Lung (tissue), 12 donors: ENCODE measurements around the gene LCMT2. TPM values are rescaled to one million over a fixed set of nuclear protein-coding genes. Genes with fewer than 3 reads are reported as not detected.

Source experiments
- ATAC-seq: fragments of 200-7000 bp; cut with Tn5 transposase; one replicate; pipeline ENCODE4 v1.9.1; 2020; ENCODE audit warnings: moderate number of reproducible peaks; ENCODE audit not compliant: insufficient read depth, low FRiP score
- DNase-seq, 3 donors: peaks; one replicate each; pipeline ENCODE4 v3.0.0-alpha.2; 2013 to 2017
- H3K27ac ChIP-seq, 2 donors: one replicate each; pipeline ENCODE4 v1.5.1; 2013; ENCODE audit warnings: mild to moderate bottlenecking in 2 of 2, moderate library complexity in 2 of 2, control low read depth in 1 of 2, inconsistent platforms in 1 of 2, low read depth in 1 of 2, low read length in 1 of 2
- H3K27me3 ChIP-seq, 3 donors: one replicate each; pipeline ENCODE4 v1.5.1; 2013; ENCODE audit warnings: low read length in 2 of 3; ENCODE audit not compliant: control insufficient read depth in 3 of 3, insufficient read depth in 3 of 3
- H3K36me3 ChIP-seq, 4 donors: one replicate each; pipeline ENCODE4 v1.5.1; 2013; ENCODE audit warnings: low read length in 4 of 4, mild to moderate bottlenecking in 1 of 4, moderate library complexity in 1 of 4; ENCODE audit not compliant: control insufficient read depth in 4 of 4, insufficient read depth in 4 of 4
- H3K4me1 ChIP-seq, 5 donors: one replicate each; pipeline ENCODE4 v1.5.1; 2013; ENCODE audit warnings: low read length in 5 of 5, mild to moderate bottlenecking in 2 of 5, moderate library complexity in 1 of 5; ENCODE audit not compliant: control insufficient read depth in 5 of 5, insufficient read depth in 5 of 5
- H3K4me3 ChIP-seq: one replicate; pipeline ENCODE4 v1.5.1; 2013; ENCODE audit warnings: mild to moderate bottlenecking, control low read depth, moderate library complexity
- H3K9ac ChIP-seq, 2 donors: one replicate each; pipeline ENCODE4 v1.5.1; 2013; ENCODE audit warnings: low read length in 2 of 2, control low read depth in 1 of 2; ENCODE audit not compliant: insufficient read depth in 1 of 2
- H3K9me3 ChIP-seq, 4 donors: one replicate each; pipeline ENCODE4 v1.5.1; 2013; ENCODE audit warnings: low read length in 3 of 4, mild to moderate bottlenecking in 1 of 4, moderate library complexity in 1 of 4; ENCODE audit not compliant: control insufficient read depth in 4 of 4, insufficient read depth in 3 of 4
- WGBS, 2 donors: extraction: QIAGEN DNeasy Blood & Tissue Kit; methylation state at CpG; one replicate each; pipeline ENCODE4 v1.1.7; 2013; 5-methylcytosine and 5-hydroxymethylcytosine counted together
- polyA plus RNA-seq, 2 donors: library from polyadenylated mRNA; stranded (reverse); fragments of 200-250 nt; gene quantifications; one replicate each; pipeline ENCODE4 v1.2.1, GENCODE V29; 2013
- total RNA-seq, 2 donors: library from RNA; depleted of rRNA in 1 of 2; stranded (reverse); fragments of >200 nt in 1 of 2; gene quantifications; one replicate each; pipeline ENCODE4 v1.2.1, GENCODE V29; 2014 to 2021
- TF ChIP-seq, protein P1 (sequence below): IDR thresholded peaks from 2 replicates; pipeline ENCODE4 v1.5.1; 2012; ENCODE audit warnings: mild to moderate bottlenecking; ENCODE audit errors: control extremely low read depth, extremely low read depth
- donor health status: control.
- donor health status: control.
- donor health status: Bipolar disorder and iron deficiency.
- donor health status: healthy.
- donor health status: DM: yes; HTN: yes; CAD: no.

The LCMT2 gene
- total and polyA plus RNA-seq, 4 donors, result 3.3 to 10.6 (median 4.4) TPM

DNA sequence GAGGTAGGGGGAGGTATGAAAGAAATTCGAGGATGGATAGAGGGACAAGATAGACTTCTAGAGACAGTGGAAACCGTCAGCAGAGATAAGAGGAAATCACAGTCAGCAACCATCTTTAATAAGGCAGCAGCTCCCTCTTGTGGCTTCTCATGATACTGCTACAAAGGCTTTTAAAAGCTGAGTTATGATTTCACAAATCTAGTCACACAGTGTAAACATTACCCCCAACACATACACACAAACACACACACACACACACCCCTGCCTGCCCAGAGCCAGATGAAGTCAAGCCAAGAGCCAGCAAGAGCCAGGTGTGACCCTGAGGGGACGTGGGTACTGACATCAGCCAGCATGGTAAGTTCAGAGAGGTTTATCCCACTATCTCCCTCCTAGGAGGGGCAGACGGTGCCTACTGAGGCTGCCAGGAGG lies 44.8 kb downstream of the LCMT2 start:
- no peak overlapping the region for H3K4me3 ChIP-seq
- no peaks in the 10 kb centered on the region for H3K27me3 ChIP-seq
- WGBS, 2 donors, result 12 to 15% methylated on average over 4 of the region's 4 CpGs
- no peaks in the 10 kb centered on the region for H3K36me3 ChIP-seq
- H3K27ac ChIP-seq, result no peak overlapping the region
- no peak overlapping the region for H3K9ac ChIP-seq
- ATAC-seq (peak; percentile 86), DNase-seq (peak; percentile 44 to 68 (median 66))
- H3K9me3 ChIP-seq, result no peaks in the 10 kb centered on the region
- TF ChIP-seq, protein P1, sequence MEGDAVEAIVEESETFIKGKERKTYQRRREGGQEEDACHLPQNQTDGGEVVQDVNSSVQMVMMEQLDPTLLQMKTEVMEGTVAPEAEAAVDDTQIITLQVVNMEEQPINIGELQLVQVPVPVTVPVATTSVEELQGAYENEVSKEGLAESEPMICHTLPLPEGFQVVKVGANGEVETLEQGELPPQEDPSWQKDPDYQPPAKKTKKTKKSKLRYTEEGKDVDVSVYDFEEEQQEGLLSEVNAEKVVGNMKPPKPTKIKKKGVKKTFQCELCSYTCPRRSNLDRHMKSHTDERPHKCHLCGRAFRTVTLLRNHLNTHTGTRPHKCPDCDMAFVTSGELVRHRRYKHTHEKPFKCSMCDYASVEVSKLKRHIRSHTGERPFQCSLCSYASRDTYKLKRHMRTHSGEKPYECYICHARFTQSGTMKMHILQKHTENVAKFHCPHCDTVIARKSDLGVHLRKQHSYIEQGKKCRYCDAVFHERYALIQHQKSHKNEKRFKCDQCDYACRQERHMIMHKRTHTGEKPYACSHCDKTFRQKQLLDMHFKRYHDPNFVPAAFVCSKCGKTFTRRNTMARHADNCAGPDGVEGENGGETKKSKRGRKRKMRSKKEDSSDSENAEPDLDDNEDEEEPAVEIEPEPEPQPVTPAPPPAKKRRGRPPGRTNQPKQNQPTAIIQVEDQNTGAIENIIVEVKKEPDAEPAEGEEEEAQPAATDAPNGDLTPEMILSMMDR, result peak; percentile 83
- no peaks in the 10 kb centered on the region for H3K4me1 ChIP-seq

DNA sequence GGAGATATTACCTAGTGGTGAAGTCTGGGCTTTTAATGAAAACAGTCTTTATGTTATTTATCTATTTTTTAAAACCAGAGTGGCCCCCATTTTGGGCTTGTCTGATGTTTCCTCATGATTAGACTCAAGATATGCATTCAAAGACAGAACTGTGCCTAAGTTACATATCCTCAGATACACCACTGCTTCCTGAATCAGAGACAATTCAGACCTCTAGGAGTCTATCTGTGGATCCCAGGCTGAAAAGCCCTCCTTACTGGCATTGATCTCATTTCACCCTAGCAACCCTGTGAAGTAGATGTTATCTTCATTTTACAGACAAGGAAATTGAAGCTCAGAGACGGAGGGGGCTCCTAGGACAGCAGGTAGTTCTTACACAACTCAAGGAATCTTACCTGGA lies 46.8 kb downstream of the LCMT2 start:
- no peaks in the 10 kb centered on the region for H3K4me1 ChIP-seq
- 46 to 52% methylated on average over 1 of the region's 1 CpG for WGBS, 2 donors
- H3K36me3 ChIP-seq, result no peaks in the 10 kb centered on the region
- no peak overlapping the region for H3K9ac ChIP-seq
- H3K9me3 ChIP-seq, result no peaks in the 10 kb centered on the region
- H3K27me3 ChIP-seq, result no peaks in the 10 kb centered on the region
- no peak overlapping the region for H3K4me3 ChIP-seq
- DNase-seq (no peak), ATAC-seq (no peak)
- TF ChIP-seq, protein P1, result no peak
- no peak overlapping the region for H3K27ac ChIP-seq

DNA sequence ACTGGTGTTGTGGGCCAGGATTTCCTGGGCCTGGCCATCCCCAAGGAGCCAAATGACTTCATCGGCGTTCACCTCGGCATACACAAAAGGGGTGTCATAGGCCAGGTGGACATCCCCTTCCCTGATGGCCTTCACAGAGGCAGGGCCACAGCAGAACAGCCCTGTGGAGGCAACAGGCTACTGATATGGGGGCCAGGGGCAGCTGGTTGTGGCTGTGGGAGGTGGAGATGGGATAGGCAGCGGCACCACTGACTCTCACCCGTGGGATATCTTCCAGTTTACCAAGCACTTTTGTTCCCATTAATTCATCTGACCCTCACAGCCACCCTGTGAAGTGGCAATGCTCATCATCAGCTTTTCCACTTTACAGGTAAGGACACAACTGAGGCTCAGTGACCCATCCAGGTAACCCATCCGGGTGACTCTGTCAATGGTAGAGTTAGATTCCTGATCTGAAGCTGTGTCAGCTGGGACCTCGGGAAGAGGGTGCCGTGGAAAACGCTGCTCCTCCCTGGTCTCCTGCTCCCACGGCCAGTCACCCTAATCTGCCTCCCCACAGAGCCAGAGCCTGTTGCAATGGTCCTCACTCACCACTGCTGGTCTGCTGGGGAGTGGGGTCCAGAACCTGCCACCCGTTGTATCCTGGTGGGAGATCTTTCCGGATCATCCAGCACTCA lies 48.3 kb downstream of the LCMT2 start:
- no peaks in the 10 kb centered on the region for H3K4me1 ChIP-seq
- H3K9ac ChIP-seq, result no peak overlapping the region
- WGBS, 2 donors, result 92% methylated on average over 12 of the region's 12 CpGs
- no peaks in the 10 kb centered on the region for H3K9me3 ChIP-seq
- TF ChIP-seq, protein P1, result no peak
- ATAC-seq (no peak), DNase-seq (no peak)
- no peaks in the 10 kb centered on the region for H3K36me3 ChIP-seq
- H3K27me3 ChIP-seq, result no peaks in the 10 kb centered on the region
- no peak overlapping the region for H3K4me3 ChIP-seq
- no peak overlapping the region for H3K27ac ChIP-seq

- Histone ChIP-seq H3K36me3 (no peaks in the 10 kb centered on the region), H3K27ac (no peak overlapping the region), H3K9ac (no peak overlapping the region), H3K9me3 (no peaks in the 10 kb centered on the region), H3K4me3 (no peak overlapping the region), H3K27me3 (no peaks in the 10 kb centered on the region), H3K4me1 (no peaks in the 10 kb centered on the region)
- ATAC-seq (no peak), DNase-seq (no peak)
- WGBS, 2 donors, result 88 to 90% methylated on average over 7 of the region's 7 CpGs
- TF ChIP-seq, protein P1, result no peak
Measured at GRCh38 chr15:43280996-43281395, 49.4 kb downstream of the LCMT2 start.
